ENCODE measurements around the gene PLCL1.

PLCL1 gene

GRCh38 chr2:198116756-198117155 is 312.4 kb downstream of the PLCL1 start:
- no peak for DNase-seq (ENCODE audit: low spot score)

- no peak for DNase-seq (ENCODE audit: low spot score)
These were observed 313.1 kb downstream of the PLCL1 start for GRCh38 chr2:198117406-198118041.

GRCh38 chr2:198127627-198128026 is 323.2 kb downstream of the PLCL1 start:
- DNase-seq (ENCODE audit: low spot score), result peak; percentile 65

- no peak for DNase-seq (ENCODE audit: low spot score)
These were observed 325.2 kb downstream of the PLCL1 start for GRCh38 chr2:198129609-198130008.

- DNase-seq (ENCODE audit: low spot score), result peak; percentile 10
These were observed 330.0 kb downstream of the PLCL1 start for GRCh38 chr2:198134293-198134955.

- DNase-seq (ENCODE audit: low spot score), result peak; percentile 16
These were observed 331.1 kb downstream of the PLCL1 start for GRCh38 chr2:198135481-198135934.

- no peak for DNase-seq (ENCODE audit: low spot score)
These were observed 331.7 kb downstream of the PLCL1 start for GRCh38 chr2:198136142-198136541.

- no peak for DNase-seq (ENCODE audit: low spot score)
These were observed 333.3 kb downstream of the PLCL1 start for GRCh38 chr2:198137733-198138132.

- no peak for DNase-seq (ENCODE audit: low spot score)
These were observed 337.3 kb downstream of the PLCL1 start for GRCh38 chr2:198141726-198142125.

- DNase-seq (ENCODE audit: low spot score), result no peak
These were observed 338.8 kb downstream of the PLCL1 start for GRCh38 chr2:198143156-198143555.

- DNase-seq (ENCODE audit: low spot score), result no peak
These were observed 339.4 kb downstream of the PLCL1 start for GRCh38 chr2:198143793-198144192.

GRCh38 chr2:198144660-198145059 is 340.3 kb downstream of the PLCL1 start:
- no peak for DNase-seq (ENCODE audit: low spot score)

GRCh38 chr2:198146346-198146940 is 342.1 kb downstream of the PLCL1 start:
- DNase-seq (ENCODE audit: low spot score), result no peak

GRCh38 chr2:198157314-198157713 is 352.9 kb downstream of the PLCL1 start:
- DNase-seq (ENCODE audit: low spot score), result no peak

GRCh38 chr2:198161151-198161550 is 356.8 kb downstream of the PLCL1 start:
- DNase-seq (ENCODE audit: low spot score), result no peak

- no peak for DNase-seq (ENCODE audit: low spot score)
These were observed 357.9 kb downstream of the PLCL1 start for GRCh38 chr2:198162276-198162675.

GRCh38 chr2:198164843-198165242 is 360.4 kb downstream of the PLCL1 start:
- no peak for DNase-seq (ENCODE audit: low spot score)

- no peak for DNase-seq (ENCODE audit: low spot score)
These were observed 360.9 kb downstream of the PLCL1 start for GRCh38 chr2:198165289-198165688.

- no peak for DNase-seq (ENCODE audit: low spot score)
These were observed 363.0 kb downstream of the PLCL1 start for GRCh38 chr2:198167346-198167745.

GRCh38 chr2:198168651-198169050 is 364.3 kb downstream of the PLCL1 start:
- DNase-seq (ENCODE audit: low spot score), result no peak

GRCh38 chr2:198173242-198173641 is 368.8 kb downstream of the PLCL1 start:
- DNase-seq (ENCODE audit: low spot score), result no peak

- no peak for DNase-seq (ENCODE audit: low spot score)
These were observed 369.5 kb downstream of the PLCL1 start for GRCh38 chr2:198173864-198174263.

GRCh38 chr2:198175271-198175670 is 370.9 kb downstream of the PLCL1 start:
- no peak for DNase-seq (ENCODE audit: low spot score)
